ES-I3 (cell line): Measurements from ENCODE around the gene TMEM187.
"Not testable (repeated sequence)": the region's sequence is repeated elsewhere in the genome, so short reads cannot be mapped to it uniquely, and the experiment has no call there.

Experiments used
- H3K36me3 ChIP-seq: 2 replicates; pipeline ENCODE4 v1.6.1; 2013; ENCODE audit warnings: mild to moderate bottlenecking, low read length, control low read depth, moderate library complexity; ENCODE audit not compliant: insufficient read depth
- H3K4me1 ChIP-seq: 2 replicates; pipeline ENCODE4 v1.6.1; 2013; ENCODE audit warnings: mild to moderate bottlenecking, control low read depth, low read length; ENCODE audit not compliant: insufficient read depth
- H3K9ac ChIP-seq: 2 replicates; pipeline ENCODE4 v1.6.1; 2013; ENCODE audit warnings: low read depth, mild to moderate bottlenecking, low read length, moderate library complexity
- H3K9me3 ChIP-seq: 2 replicates; pipeline ENCODE4 v1.6.1; 2013; ENCODE audit warnings: mild to moderate bottlenecking, low read length, moderate library complexity; ENCODE audit not compliant: control insufficient read depth, insufficient read depth

TMEM187 gene

DNA sequence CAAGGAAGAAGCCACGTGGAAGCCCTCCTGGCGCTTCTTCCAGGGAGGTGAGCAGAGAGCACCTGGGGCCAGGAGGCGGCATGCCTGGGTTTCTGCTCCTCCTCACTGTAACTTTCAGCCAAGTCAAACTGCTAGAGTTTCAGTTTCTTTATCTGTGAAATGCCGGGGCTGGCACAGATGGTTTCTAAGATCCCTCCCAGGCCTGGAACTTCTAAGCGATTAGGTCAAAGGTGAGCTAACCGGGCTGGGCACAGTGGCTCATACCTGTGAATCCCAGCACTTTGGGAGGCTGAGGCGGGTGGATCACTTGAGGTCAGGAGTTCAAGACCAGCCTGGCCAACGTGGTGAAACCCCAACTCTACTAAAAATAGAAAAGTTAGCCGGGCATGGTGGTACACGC lies 7.8 kb downstream of the TMEM187 start:
- not testable (repeated sequence) for H3K9ac ChIP-seq

DNA sequence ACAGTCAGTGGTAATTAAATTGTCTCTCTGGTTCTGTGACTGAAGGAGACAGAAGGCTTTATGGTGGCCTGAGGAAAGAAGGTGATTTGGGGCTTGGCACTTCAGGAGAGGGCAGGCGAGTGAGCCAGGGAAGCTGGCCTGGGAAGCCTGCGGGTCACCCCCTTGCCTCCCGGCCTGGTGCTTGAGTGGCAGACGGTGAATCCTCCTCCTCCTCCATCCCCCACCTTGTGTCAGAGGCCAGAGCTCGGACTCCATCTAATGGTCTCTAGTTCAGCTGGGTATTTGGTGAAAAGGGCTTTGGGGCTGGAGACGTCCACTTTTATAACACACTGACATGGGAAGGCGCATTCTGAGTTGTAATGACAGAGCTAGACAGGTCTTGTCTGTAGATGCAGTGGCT lies 8.7 kb downstream of the TMEM187 start:
- Histone ChIP-seq H3K9me3 (no peaks in the 10 kb centered on the region), H3K9ac (no peak overlapping the region), H3K4me1 (peaks cover 5% of the 10 kb centered on the region; the same call in 1 of the 2 replicates), H3K36me3 (no peaks in the 10 kb centered on the region)

More for the DNA sequence above, 7.8 kb downstream of the TMEM187 start:
- not testable (repeated sequence) for H3K4me1 ChIP-seq, H3K9me3 ChIP-seq, H3K36me3 ChIP-seq

DNA sequence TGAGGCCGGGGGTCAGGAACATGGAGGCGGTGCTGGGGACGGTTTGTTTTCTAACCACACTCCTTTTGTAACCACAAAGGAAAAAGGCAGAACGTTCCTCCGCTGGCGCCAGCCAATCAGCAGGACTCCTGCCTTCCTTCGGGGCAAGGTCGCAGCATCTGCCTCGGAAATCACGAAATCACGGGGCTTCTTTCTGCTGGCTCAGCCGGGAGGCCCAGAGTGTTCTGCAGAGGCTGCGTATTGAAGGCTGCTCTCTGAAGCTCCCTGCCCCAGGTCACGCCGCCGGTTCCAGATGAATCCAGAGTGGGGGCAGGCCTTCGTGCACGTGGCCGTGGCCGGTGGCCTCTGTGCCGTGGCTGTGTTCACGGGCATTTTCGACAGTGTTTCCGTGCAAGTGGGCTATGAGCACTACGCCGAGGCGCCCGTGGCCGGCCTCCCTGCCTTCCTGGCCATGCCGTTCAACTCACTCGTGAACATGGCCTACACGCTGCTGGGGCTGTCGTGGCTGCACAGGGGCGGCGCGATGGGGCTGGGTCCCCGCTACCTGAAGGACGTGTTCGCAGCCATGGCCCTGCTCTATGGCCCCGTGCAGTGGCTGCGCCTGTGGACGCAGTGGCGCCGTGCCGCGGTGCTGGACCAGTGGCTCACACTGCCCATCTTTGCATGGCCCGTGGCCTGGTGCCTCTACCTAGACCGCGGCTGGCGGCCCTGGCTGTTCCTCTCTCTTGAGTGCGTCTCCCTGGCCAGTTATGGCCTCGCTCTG lies 9.4 kb downstream of the TMEM187 start:
- no peak overlapping the region for H3K9ac ChIP-seq
- H3K4me1 ChIP-seq = peaks cover 5% of the 10 kb centered on the region; the same call in 1 of the 2 replicates
- H3K36me3 ChIP-seq = no peaks in the 10 kb centered on the region
- no peaks in the 10 kb centered on the region for H3K9me3 ChIP-seq

DNA sequence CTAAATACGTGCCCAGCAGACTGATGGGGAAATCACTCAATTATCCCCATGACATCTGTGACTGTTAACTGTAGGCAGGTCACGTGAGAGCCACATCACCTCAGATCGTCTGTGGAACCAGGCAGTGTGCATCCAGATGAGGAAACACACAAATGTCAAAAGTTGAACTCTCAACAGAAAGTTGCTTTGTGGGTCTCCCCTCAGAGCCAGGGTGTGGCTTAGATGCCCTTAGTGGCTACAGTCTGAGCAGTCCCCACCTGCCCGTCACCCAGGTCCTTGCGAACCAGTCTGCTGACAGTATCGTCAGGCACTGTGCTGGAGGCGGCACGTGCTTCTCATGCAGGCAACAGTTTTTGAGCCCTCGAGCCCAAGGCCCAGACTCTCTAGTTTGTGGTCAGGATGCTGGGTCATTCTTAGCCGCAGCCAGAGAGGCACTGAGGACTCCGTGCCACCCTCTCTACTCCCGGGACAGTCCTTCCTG lies 10.8 kb downstream of the TMEM187 start:
- no peak overlapping the region for H3K9ac ChIP-seq
- H3K4me1 ChIP-seq = peaks cover 5% of the 10 kb centered on the region; the same call in 1 of the 2 replicates
- no peaks in the 10 kb centered on the region for H3K36me3 ChIP-seq
- no peaks in the 10 kb centered on the region for H3K9me3 ChIP-seq

DNA sequence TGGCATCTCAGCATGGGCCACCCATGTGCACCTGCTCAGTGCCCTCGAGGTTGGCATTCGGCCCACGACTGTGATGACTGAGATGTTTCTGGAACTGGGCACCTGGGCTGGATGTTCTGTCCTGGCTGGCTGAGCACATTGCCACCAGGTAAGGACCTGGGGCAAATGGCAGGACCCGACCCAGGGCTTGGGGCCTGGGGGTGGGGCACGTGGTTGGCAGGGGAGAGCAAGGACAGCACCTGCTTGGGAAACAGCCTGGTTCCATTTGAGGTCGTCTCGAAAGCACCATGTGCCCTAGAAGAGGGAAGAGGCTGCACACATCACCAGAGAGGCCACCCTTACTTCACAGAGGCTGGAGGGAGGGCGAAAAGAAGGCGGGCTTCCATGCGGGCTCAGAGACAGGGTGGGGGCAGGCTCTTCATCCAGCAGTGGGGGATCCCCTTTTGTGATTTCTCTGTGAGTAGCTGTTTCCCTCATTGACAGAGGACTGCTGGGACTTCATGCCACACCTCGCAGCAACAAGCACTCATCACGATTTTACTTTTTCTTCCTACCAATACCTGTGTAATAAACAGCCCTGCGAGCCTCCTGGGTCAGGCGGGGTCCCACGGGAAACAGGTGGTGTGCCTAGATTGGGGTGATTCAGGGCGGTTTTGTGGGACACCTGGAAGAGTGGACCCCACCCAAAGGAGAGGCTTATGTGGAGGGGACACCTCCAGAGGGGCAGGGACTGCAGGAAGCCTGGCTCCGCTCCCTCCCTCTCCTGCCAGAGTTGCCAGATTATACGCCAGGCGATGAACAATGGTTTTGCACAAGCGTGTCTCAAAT lies 12.0 kb downstream of the TMEM187 start:
- Histone ChIP-seq H3K4me1 (peaks cover 5% of the 10 kb centered on the region; the same call in 1 of the 2 replicates), H3K9me3 (no peaks in the 10 kb centered on the region), H3K9ac (no peak overlapping the region), H3K36me3 (no peaks in the 10 kb centered on the region)

DNA sequence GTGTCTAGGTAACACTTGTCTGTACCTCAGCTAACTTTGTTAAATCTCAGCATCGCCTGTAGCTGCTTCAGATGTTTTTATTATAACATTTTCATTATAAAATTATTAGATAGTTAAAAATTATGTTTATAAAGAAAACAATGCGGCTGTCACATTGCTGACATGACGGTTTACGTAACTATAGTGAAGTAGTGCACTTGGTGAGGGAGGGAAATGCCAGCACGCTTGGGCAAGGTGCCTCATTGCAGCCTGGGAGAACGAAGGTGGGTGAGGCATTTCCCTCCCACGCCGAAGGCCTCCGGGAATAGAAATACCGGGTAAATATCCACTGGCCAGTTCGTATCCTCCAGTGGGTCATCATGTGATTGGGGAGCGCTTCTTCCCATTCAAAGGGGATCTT lies 15.9 kb downstream of the TMEM187 start:
- Histone ChIP-seq H3K9ac (no peak overlapping the region), H3K9me3 (no peaks in the 10 kb centered on the region), H3K36me3 (no peaks in the 10 kb centered on the region), H3K4me1 (peaks cover 5% of the 10 kb centered on the region; the same call in 1 of the 2 replicates)

DNA sequence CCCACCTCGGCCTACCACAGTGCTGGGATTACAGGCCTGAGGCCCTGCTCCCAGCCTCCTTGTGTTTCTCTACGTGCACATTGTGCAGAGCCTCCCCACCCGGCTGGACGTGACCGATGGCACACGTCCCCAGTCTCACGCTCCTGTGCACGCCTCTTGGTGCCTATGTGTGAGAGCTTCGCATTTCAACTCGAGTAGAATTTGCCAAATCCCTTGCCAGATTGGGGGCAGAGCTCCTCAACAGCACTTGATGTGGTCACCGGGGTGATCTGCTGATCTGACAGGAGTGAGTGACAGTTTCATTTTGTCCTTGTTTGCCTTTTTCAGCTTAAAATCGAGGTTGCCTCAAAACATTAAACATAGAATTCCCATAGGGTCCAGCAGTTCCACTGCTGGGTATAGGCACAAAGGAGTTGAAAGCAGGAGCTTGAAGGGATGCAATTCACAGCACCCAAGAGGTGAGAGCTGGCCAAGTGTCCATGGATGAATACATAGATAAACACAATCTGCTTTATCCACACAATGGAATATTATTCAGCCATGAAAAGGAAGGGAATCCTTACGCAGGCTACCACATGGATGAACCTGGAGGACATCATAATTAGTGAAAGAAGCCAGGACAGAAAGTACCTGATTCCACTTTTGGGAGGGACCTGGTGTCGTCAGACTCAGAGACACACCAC lies 17.6 kb downstream of the TMEM187 start:
- H3K9me3 ChIP-seq = no peaks in the 10 kb centered on the region
- H3K4me1 ChIP-seq = peaks cover under 1% of the 10 kb centered on the region; the same call in 1 of the 2 replicates
- no peaks in the 10 kb centered on the region for H3K36me3 ChIP-seq
- no peak overlapping the region for H3K9ac ChIP-seq

DNA sequence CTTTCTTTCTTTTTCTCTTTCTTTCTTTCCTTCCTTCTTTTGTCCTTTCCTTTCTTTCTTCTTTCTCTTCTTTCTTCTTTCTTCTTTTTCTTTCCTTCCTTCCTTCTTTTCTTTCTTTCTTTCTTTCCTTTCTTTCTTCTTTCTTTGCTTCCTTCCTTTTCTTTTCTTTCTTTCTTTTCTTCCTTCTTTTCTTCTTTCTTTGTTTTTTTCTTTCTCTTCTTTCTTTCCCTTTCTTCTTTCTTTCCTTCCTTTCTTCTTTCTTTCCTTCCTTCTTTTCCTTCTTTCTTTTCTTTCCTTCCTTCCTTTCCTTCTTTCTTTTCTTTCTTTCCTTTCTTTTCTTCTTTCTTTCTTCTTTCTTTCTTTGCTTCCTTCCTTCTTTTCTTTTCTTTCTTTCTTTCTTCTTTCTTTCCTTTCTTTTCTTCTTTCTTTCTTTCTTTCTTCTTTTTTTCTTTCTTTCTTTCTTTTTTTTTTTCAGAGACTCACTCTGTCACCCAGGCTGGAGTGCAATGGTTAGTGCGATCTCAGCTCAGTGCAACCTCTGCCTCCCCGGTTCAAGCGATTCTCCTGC lies 18.5 kb downstream of the TMEM187 start:
- Histone ChIP-seq H3K9ac (no peak overlapping the region), H3K9me3 (no peaks in the 10 kb centered on the region), H3K36me3 (no peaks in the 10 kb centered on the region), H3K4me1 (no peaks in the 10 kb centered on the region)

DNA sequence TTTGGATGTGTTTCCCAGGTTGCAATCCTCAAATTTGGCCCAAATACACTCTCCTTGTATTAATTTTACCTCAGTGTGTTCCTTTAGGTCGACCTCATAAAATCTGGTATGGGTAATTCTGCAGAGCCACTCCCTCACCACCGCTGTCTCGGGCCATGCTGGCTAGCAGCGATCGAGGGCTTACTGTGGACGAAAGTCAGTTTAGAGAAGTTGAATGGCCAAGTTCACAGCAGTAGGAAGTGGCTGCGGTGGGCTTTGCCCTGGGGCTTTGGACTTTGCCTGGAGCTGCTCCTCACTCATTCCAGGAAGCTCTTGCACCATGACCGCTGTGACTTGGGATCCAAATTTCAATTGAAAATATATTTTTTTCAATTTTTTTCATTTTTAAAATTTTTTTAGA lies 19.6 kb downstream of the TMEM187 start:
- no peaks in the 10 kb centered on the region for H3K9me3 ChIP-seq

DNA sequence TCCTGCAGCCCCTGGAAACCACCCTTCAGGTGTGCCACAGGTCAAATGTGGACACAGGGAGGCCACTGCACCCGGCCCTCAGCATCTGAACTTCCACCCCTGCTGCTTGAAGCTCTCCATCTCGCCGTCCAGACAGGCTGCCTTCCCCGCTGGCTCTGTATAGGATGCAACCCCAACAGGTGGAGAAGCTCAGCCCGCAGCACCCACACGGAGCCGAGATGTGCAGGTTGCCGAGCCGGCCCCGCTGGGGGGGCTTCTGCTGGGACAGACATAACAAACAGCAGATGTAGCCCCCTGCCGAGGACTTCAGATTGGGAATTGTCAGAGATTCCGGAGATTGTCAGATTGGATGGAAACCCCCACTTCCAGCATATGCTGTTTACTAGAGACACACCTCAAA lies 20.5 kb downstream of the TMEM187 start:
- no peaks in the 10 kb centered on the region for H3K36me3 ChIP-seq
- no peak overlapping the region for H3K9ac ChIP-seq
- no peaks in the 10 kb centered on the region for H3K4me1 ChIP-seq
- no peaks in the 10 kb centered on the region for H3K9me3 ChIP-seq

More for the DNA sequence above, 19.6 kb downstream of the TMEM187 start:
- Histone ChIP-seq H3K36me3 (no peaks in the 10 kb centered on the region), H3K4me1 (no peaks in the 10 kb centered on the region), H3K9ac (no peak overlapping the region)

DNA sequence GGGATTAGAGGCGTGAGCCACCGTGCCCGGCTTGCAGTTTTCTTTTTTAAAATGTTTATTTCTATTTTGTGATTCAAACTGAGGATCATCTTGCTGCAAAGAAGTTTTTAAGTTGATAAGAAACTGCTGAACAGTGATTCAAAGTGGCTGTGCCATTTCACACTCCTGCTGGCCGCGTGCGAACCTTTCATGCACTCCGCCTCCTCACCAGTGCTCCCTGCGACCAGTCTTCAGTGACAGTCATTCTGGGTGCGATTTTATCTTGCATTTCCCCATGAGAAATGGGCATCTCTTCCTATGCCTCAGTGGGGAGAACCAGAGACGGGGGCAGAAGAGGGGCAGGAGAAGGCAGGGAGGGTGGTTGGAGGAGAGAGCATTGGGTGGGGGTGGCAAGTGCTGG lies 21.4 kb downstream of the TMEM187 start:
- H3K9me3 ChIP-seq = no peaks in the 10 kb centered on the region
- no peaks in the 10 kb centered on the region for H3K4me1 ChIP-seq
- no peak overlapping the region for H3K9ac ChIP-seq
- H3K36me3 ChIP-seq = no peaks in the 10 kb centered on the region

DNA sequence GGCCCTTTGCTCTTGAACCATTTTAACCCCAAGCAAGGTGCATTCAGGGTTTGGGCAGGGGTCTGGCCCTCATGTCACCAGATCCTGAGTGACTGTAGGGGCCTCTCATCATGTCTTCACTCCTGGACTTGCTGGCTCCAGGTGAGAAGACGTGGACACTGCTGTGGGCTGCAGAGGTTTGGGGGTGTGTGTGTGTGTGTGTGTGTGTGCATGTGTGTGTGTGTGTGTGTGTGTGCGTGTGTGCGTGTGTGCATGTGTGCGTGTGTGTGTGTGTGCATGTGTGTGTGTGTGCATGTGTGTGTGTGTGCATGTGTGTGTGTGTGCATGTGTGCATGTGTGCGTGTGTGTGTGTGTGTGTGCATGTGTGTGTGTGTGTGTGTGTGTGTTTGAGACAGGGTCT lies 21.8 kb downstream of the TMEM187 start:
- H3K36me3 ChIP-seq, H3K9me3 ChIP-seq, H3K4me1 ChIP-seq: not testable (repeated sequence)

DNA sequence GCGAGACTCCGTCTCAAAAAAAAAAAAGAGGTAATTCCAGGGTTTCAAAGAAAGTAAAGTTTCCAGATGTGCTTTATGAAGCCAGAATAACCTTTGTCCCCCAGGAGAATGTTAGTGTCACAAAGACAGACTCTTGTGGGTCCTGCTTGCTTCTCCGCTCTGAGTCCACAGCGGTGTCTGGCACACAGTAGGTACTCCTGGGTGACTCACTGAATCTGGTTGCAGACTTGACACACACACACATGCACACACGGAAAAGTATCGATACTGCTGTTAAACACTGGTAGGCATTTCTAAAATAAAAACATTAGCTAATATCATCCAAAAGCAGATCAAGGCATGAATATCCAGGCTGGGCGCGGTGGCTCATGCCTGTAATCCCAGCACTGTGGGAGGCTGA lies 22.9 kb downstream of the TMEM187 start:
- Histone ChIP-seq H3K9ac (no peak overlapping the region), H3K9me3 (no peaks in the 10 kb centered on the region), H3K36me3 (no peaks in the 10 kb centered on the region), H3K4me1 (no peaks in the 10 kb centered on the region)

More for the DNA sequence above, 21.8 kb downstream of the TMEM187 start:
- H3K9ac ChIP-seq = not testable (repeated sequence)
